Endothelial cell of umbilical vein (primary cell): Measurements from ENCODE around the gene FGF3. TPM values are rescaled to one million over a fixed set of nuclear protein-coding genes. Genes with fewer than 3 reads are reported as not detected.

Source experiments
- BruUV-seq: library from RNA; stranded (reverse); fragments of 400-500 nt; replicated peaks from 2 replicates; lab custom pipeline; 2021; lab: Mats Ljungman, UMichigan
- CTCF ChIA-PET: fragments of 300-600, 350-600 bp; sonication (Branson Sonifier 250); formaldehyde crosslinking; loops from one replicate; lab custom pipeline; 2021; ENCODE audit warnings: antibody characterized with exemption, inconsistent platforms; lab: Charles Lee
- POLR2A ChIA-PET: fragments of 300-600, 350-600 bp; sonication (Branson Sonifier 250); formaldehyde crosslinking; loops from one replicate; lab custom pipeline; 2021; ENCODE audit warnings: antibody characterized with exemption, inconsistent platforms; lab: Charles Lee
- DNase-seq: peaks from one replicate; pipeline ENCODE4 v3.0.0-alpha.2; 2011; ENCODE audit warnings: low read depth, low spot score
- FAIRE-seq: peaks from 2 replicates; lab custom pipeline; 2011; peaks lifted over from hg19 to GRCh38; lab: Jason Lieb, UNC
- H2AFZ ChIP-seq: 2 replicates; pipeline ENCODE4 v1.6.0; 2012; ENCODE audit warnings: low read depth, low read length, control low read depth, inconsistent platforms
- H3K27ac ChIP-seq: 2 replicates; pipeline ENCODE4 v1.5.1; 2011; ENCODE audit warnings: low read depth, mild to moderate bottlenecking, control low read depth, low read length, moderate library complexity; ENCODE audit not compliant: insufficient read depth
- H3K27me3 ChIP-seq, 2 experiments: 2 replicates each; pipeline versions ENCODE4 v1.6.0 to v1.6.1; 2011; ENCODE audit warnings: low read length in 2 of 2, mixed read lengths in 1 of 2; ENCODE audit not compliant: control insufficient read depth in 2 of 2, insufficient read depth in 2 of 2
- H3K36me3 ChIP-seq, 2 experiments: 2 replicates in 1 of 2; 3 replicates in 1 of 2; pipeline ENCODE4 v1.5.1; 2011; ENCODE audit warnings: low read length in 2 of 2, mild to moderate bottlenecking in 1 of 2, moderate library complexity in 1 of 2; ENCODE audit not compliant: control insufficient read depth in 2 of 2, insufficient read depth in 2 of 2; ENCODE audit errors: extremely low read depth in 1 of 2
- H3K4me1 ChIP-seq: 3 replicates; pipeline ENCODE4 v1.5.1; 2011; ENCODE audit warnings: mild to moderate bottlenecking, low read length; ENCODE audit not compliant: control insufficient read depth, insufficient read depth; ENCODE audit errors: extremely low read depth
- H3K4me2 ChIP-seq: 2 replicates; pipeline ENCODE4 v1.6.1; 2011; ENCODE audit warnings: low read length, control low read depth, mixed read lengths; ENCODE audit not compliant: insufficient read depth
- H3K4me3 ChIP-seq, 3 experiments: fragments of 200-600 bp in 1 of 3; sonication (generic), shearing (Covaris generic) in 1 of 3; replicated peaks in 1 of 3; 2 replicates each; pipeline ENCODE4 v1.5.1; 2011 to 2016; ENCODE audit warnings: control low read depth in 3 of 3, low read length in 3 of 3, mild to moderate bottlenecking in 2 of 3, inconsistent platforms in 1 of 3, low read depth in 1 of 3, moderate library complexity in 1 of 3; ENCODE audit not compliant: insufficient read depth in 1 of 3
- H3K79me2 ChIP-seq: 2 replicates; pipeline ENCODE4 v1.6.0; 2012; ENCODE audit warnings: low read length, inconsistent platforms; ENCODE audit not compliant: control insufficient read depth, insufficient read depth
- H3K9ac ChIP-seq: replicated peaks from 2 replicates; pipeline ENCODE3; 2011; ENCODE audit warnings: low read length, control low read depth; ENCODE audit not compliant: insufficient read depth; ENCODE audit errors: extremely low read depth
- H3K9me1 ChIP-seq: replicated peaks from 3 replicates; pipeline ENCODE4 v1.6.0; 2011; ENCODE audit warnings: mild to moderate bottlenecking, low read length; ENCODE audit not compliant: control insufficient read depth, insufficient read depth; ENCODE audit errors: extremely low read depth
- H3K9me3 ChIP-seq: replicated peaks from 2 replicates; pipeline ENCODE4 v1.5.1; 2012; ENCODE audit warnings: low read length, inconsistent platforms; ENCODE audit not compliant: control insufficient read depth, insufficient read depth
- H4K20me1 ChIP-seq: replicated peaks from 2 replicates; pipeline ENCODE3; 2011; ENCODE audit warnings: mild to moderate bottlenecking, low read length; ENCODE audit not compliant: control insufficient read depth, insufficient read depth; ENCODE audit errors: extremely low read depth
- CTCF ChIP-seq, 2 donors: IDR thresholded peaks; 1 replicate in 1 of 2; 2 replicates in 1 of 2; pipeline ENCODE4 v1.5.1; 2011; ENCODE audit warnings: low read length in 2 of 2, mild to moderate bottlenecking in 2 of 2, moderate library complexity in 2 of 2, control low read depth in 1 of 2, inconsistent platforms in 1 of 2, low read depth in 1 of 2; ENCODE audit not compliant: insufficient read depth in 1 of 2; ENCODE audit errors: extremely low read depth in 1 of 2
- EZH2 ChIP-seq: IDR thresholded peaks from 2 replicates; pipeline ENCODE4 v1.6.1; 2012; ENCODE audit warnings: borderline replicate concordance, low read depth, mild to moderate bottlenecking, moderate library complexity, low read length, inconsistent platforms; ENCODE audit not compliant: severe bottlenecking
- FOS ChIP-seq: IDR thresholded peaks from 2 replicates; pipeline ENCODE4 v1.6.1; 2011; ENCODE audit warnings: mild to moderate bottlenecking, low read length, moderate library complexity, borderline replicate concordance; ENCODE audit not compliant: insufficient read depth
- GATA2 ChIP-seq: IDR thresholded peaks from 2 replicates; pipeline ENCODE4 v1.7.0; 2011; ENCODE audit warnings: low read depth, mild to moderate bottlenecking, moderate library complexity, mixed read lengths, low read length; ENCODE audit not compliant: insufficient read length, insufficient read depth
- JUN ChIP-seq: IDR thresholded peaks from 2 replicates; pipeline ENCODE4 v1.6.1; 2011; ENCODE audit warnings: borderline replicate concordance, low read depth; ENCODE audit not compliant: insufficient read length, insufficient read depth
- MAX ChIP-seq: IDR thresholded peaks from 2 replicates; pipeline ENCODE4 v1.6.1; 2011; ENCODE audit not compliant: insufficient read depth, insufficient read length
- MYC ChIP-seq: IDR thresholded peaks from one replicate; pipeline ENCODE4 v1.6.1; 2011; ENCODE audit warnings: mild to moderate bottlenecking, low read depth, low read length
- POLR2A ChIP-seq: IDR thresholded peaks from 2 replicates; pipeline ENCODE4 v1.6.1; 2012; ENCODE audit warnings: low read depth, mild to moderate bottlenecking, control low read depth, low read length
- POLR2AphosphoS5 ChIP-seq: IDR thresholded peaks from 2 replicates; pipeline ENCODE4 v1.6.1; 2012; ENCODE audit warnings: low read depth, mild to moderate bottlenecking, control low read depth, low read length, moderate library complexity; ENCODE audit not compliant: insufficient read depth
- dilution Hi-C: fragments of 300-500 bp; cut with MboI; formaldehyde crosslinking; loops from one replicate; pipeline ENCODE4 v1.15.0; 2019; ENCODE audit warnings: low sequenced_read_pairs; ENCODE audit not compliant: extremely low pct_ligation_motif_present
- intact Hi-C: fragments of 100-400 bp; cut with micrococcal nuclease; formaldehyde crosslinking; loops from one replicate; pipeline ENCODE4 v1.10.0; 2022
- polyA plus RNA-seq, 4 experiments: library from polyadenylated mRNA; depleted of rRNA in 3 of 4; stranded (reverse) in 3 of 4; unstranded in 1 of 4; fragments of >200 nt; gene quantifications; 2 replicates each; pipeline versions ENCODE4 v1.2.1 to v1.2.3, GENCODE V29; 2011 to 2012; ENCODE audit warnings: missing spikeins in 1 of 4
- total RNA-seq: library from RNA; stranded (reverse); gene quantifications from 2 replicates; pipeline ENCODE4 v1.2.3, GENCODE V29; 2021

FGF3 gene
- total and polyA plus RNA-seq, 2 donors (not counting 3 experiments of a cell fraction or from before 2014, with no cell fraction given), result not detected

- Histone ChIP-seq H3K79me2 (no peaks in the 10 kb centered on the region), H3K9me3 (no peaks in the 10 kb centered on the region), H3K36me3 (no peaks in the 10 kb centered on the region), H3K27me3 (no peaks in the 10 kb centered on the region), H3K9ac (no peak overlapping the region), H3K9me1 (no peaks in the 10 kb centered on the region), H3K4me2 (no peak overlapping the region), H2AFZ (no peak overlapping the region), H3K27ac (no peak overlapping the region), H3K4me1 (no peaks in the 10 kb centered on the region), H4K20me1 (no peaks in the 10 kb centered on the region), H3K4me3 (no peak overlapping the region)
- BruUV-seq, result no TSS peak
- dilution Hi-C loops, result no loop called here
- no peak for TF ChIP-seq POLR2AphosphoS5
- TF ChIP-seq GATA2, result no peak
- no peak for TF ChIP-seq JUN
- TF ChIP-seq CTCF (IDR thresholded peaks at IDR 0.05; ENCODE audit: extremely low read depth in 1 of 2, insufficient read depth in 1 of 2, low read depth in 1 of 2, low read length in 2 of 2), result no peak
- TF ChIP-seq MYC, result no peak
- no peak for TF ChIP-seq EZH2
- TF ChIP-seq POLR2A, result no peak
- TF ChIP-seq MAX, result no peak
- no peak for TF ChIP-seq FOS
- DNase-seq, result no peak
- ChIA-PET CTCF (no interaction called here), POLR2A (no interaction called here)
- intact Hi-C loops, result no loop called here
- no peak for FAIRE-seq
Observed at GRCh38 chr11:69760319-69760718, 58.9 kb downstream of the FGF3 start.

Other genes with a start within 250 kb of the FGF3 start
- 336 and 370 TPM in 2 replicates for gene CCND1, start 178.3 kb downstream of the FGF3 start, total RNA-seq
- gene CCND1, start 178.3 kb downstream of the FGF3 start, polyA plus RNA-seq, result 98.7 and 113 TPM in 2 replicates
- gene LTO1, start 144.1 kb downstream of the FGF3 start, total RNA-seq, result 27.3 and 30.9 TPM in 2 replicates
- 22.1 and 26.8 TPM in 2 replicates for gene LTO1, start 144.1 kb downstream of the FGF3 start, polyA plus RNA-seq
- not detected in 2 replicates for gene FGF19, start 115.4 kb downstream of the FGF3 start, total RNA-seq
- 0.03 TPM in 1 of 2 replicates, not detected in the other for gene FGF19, start 115.4 kb downstream of the FGF3 start, polyA plus RNA-seq
- not detected in 2 replicates for gene FGF4, start 44.1 kb downstream of the FGF3 start, total RNA-seq
- gene FGF4, start 44.1 kb downstream of the FGF3 start, polyA plus RNA-seq, result not detected in 2 replicates